HL-60 (cell line): ENCODE results near the gene KCNJ18.
A peak's percentile ranks its signal among the peaks of the same experiment; 100 is the strongest.
"Not testable (repeated sequence)": the region's sequence is repeated elsewhere in the genome, so short reads cannot be mapped to it uniquely, and the experiment has no call there.

ENCODE experiments used
- DNase-seq, 2 experiments: peaks; one replicate each; pipeline ENCODE4 v3.0.0-alpha.2; 2010 to 2020; ENCODE audit warnings: low read depth in 1 of 2, low spot score in 1 of 2
- H3K27ac ChIP-seq: fragments of 250-450 bp; sonication (Bioruptor Pico); replicated peaks from 2 replicates; pipeline ENCODE4 v1.5.1; 2020; ENCODE audit warnings: mild to moderate bottlenecking, moderate library complexity
- H3K27me3 ChIP-seq: fragments of 250-450 bp; sonication (Bioruptor Pico); 2 replicates; pipeline ENCODE4 v1.5.1; 2021; ENCODE audit warnings: mild to moderate bottlenecking, moderate library complexity; ENCODE audit not compliant: insufficient read depth, poor library complexity, severe bottlenecking
- H3K4me3 ChIP-seq: replicated peaks from 2 replicates; pipeline ENCODE4 v1.5.1; 2011; ENCODE audit warnings: mild to moderate bottlenecking, control low read depth, low read length; ENCODE audit not compliant: insufficient read depth
- long read RNA-seq: library from polyadenylated mRNA; unstranded; transcript quantifications from one replicate; pipeline ENCODE4 v2.0.0, GENCODE V29; 2020

KCNJ18 gene
- long read RNA-seq: 0 reads

GRCh38 chr17:21691883-21692703 lies at the start of gene KCNJ18:
Gene KCNJ18 (plus strand): TSS chr17:21692523. CDS start chr17:21702787, 10,264 bp downstream.
- H3K27me3 ChIP-seq, H3K4me3 ChIP-seq, H3K27ac ChIP-seq, DNase-seq: not testable (repeated sequence)

- not testable (repeated sequence) for H3K27me3 ChIP-seq, H3K4me3 ChIP-seq, H3K27ac ChIP-seq, DNase-seq
Measured at GRCh38 chr17:21648125-21648524, 44.2 kb upstream of the KCNJ18 start.

- H3K27me3 ChIP-seq, DNase-seq, H3K27ac ChIP-seq, H3K4me3 ChIP-seq: not testable (repeated sequence)
Measured at GRCh38 chr17:21650043-21650442, 42.3 kb upstream of the KCNJ18 start.

GRCh38 chr17:21652049-21652448 lies 40.3 kb upstream of the KCNJ18 start:
- not testable (repeated sequence) for H3K4me3 ChIP-seq, H3K27me3 ChIP-seq, DNase-seq, H3K27ac ChIP-seq

- DNase-seq, H3K27me3 ChIP-seq, H3K4me3 ChIP-seq, H3K27ac ChIP-seq: not testable (repeated sequence)
Measured at GRCh38 chr17:21653211-21653610, 39.1 kb upstream of the KCNJ18 start.

GRCh38 chr17:21656518-21657309 lies 35.6 kb upstream of the KCNJ18 start:
- not testable (repeated sequence) for DNase-seq

GRCh38 chr17:21659635-21660034 lies 32.7 kb upstream of the KCNJ18 start:
- H3K27me3 ChIP-seq, DNase-seq, H3K4me3 ChIP-seq, H3K27ac ChIP-seq: not testable (repeated sequence)

More at GRCh38 chr17:21656518-21657309, 35.6 kb upstream of the KCNJ18 start:
- H3K4me3 ChIP-seq, H3K27ac ChIP-seq, H3K27me3 ChIP-seq: not testable (repeated sequence)

GRCh38 chr17:21661455-21661854 lies 30.9 kb upstream of the KCNJ18 start:
- DNase-seq: not testable (repeated sequence)

GRCh38 chr17:21663166-21663565 lies 29.2 kb upstream of the KCNJ18 start:
- not testable (repeated sequence) for H3K27me3 ChIP-seq, H3K27ac ChIP-seq, H3K4me3 ChIP-seq
- DNase-seq: peak in 1 of 2 experiments; percentile 33

More at GRCh38 chr17:21661455-21661854, 30.9 kb upstream of the KCNJ18 start:
- H3K27ac ChIP-seq, H3K4me3 ChIP-seq, H3K27me3 ChIP-seq: not testable (repeated sequence)

- not testable (repeated sequence) for H3K4me3 ChIP-seq, H3K27ac ChIP-seq, H3K27me3 ChIP-seq, DNase-seq
Measured at GRCh38 chr17:21663614-21664474, 28.5 kb upstream of the KCNJ18 start.

- not testable (repeated sequence) for H3K27ac ChIP-seq, H3K27me3 ChIP-seq, H3K4me3 ChIP-seq, DNase-seq
Measured at GRCh38 chr17:21665171-21665570, 27.2 kb upstream of the KCNJ18 start.

GRCh38 chr17:21665935-21666493 lies 26.3 kb upstream of the KCNJ18 start:
- not testable (repeated sequence) for H3K4me3 ChIP-seq, DNase-seq, H3K27me3 ChIP-seq, H3K27ac ChIP-seq

GRCh38 chr17:21666711-21667412 lies 25.5 kb upstream of the KCNJ18 start:
- not testable (repeated sequence) for H3K27ac ChIP-seq, H3K27me3 ChIP-seq, DNase-seq, H3K4me3 ChIP-seq
